HL-60 (cell line): ENCODE measurements around the gene KAT14.
A peak's percentile ranks its signal among the peaks of the same experiment; 100 is the strongest.
"Not testable (repeated sequence)": the region's sequence is repeated elsewhere in the genome, so short reads cannot be mapped to it uniquely, and the experiment has no call there.

Experiments used
- DNase-seq, 2 experiments: peaks; one replicate each; pipeline ENCODE4 v3.0.0-alpha.2; 2010 to 2020; ENCODE audit warnings: low read depth in 1 of 2, low spot score in 1 of 2
- H3K27ac ChIP-seq: fragments of 250-450 bp; sonication (Bioruptor Pico); replicated peaks from 2 replicates; pipeline ENCODE4 v1.5.1; 2020; ENCODE audit warnings: mild to moderate bottlenecking, moderate library complexity
- H3K27me3 ChIP-seq: fragments of 250-450 bp; sonication (Bioruptor Pico); 2 replicates; pipeline ENCODE4 v1.5.1; 2021; ENCODE audit warnings: mild to moderate bottlenecking, moderate library complexity; ENCODE audit not compliant: insufficient read depth, poor library complexity, severe bottlenecking
- H3K4me3 ChIP-seq: replicated peaks from 2 replicates; pipeline ENCODE4 v1.5.1; 2011; ENCODE audit warnings: mild to moderate bottlenecking, control low read depth, low read length; ENCODE audit not compliant: insufficient read depth
- CTCF ChIP-seq: IDR thresholded peaks from one replicate; pipeline ENCODE4 v1.5.1; 2011; ENCODE audit warnings: low read length, control low read depth, inconsistent platforms; ENCODE audit not compliant: insufficient read depth
- GABPA ChIP-seq: IDR thresholded peaks from 2 replicates; pipeline ENCODE4 v1.6.1; 2012; ENCODE audit warnings: low read depth
- POLR2AphosphoS5 ChIP-seq: IDR thresholded peaks from 2 replicates; pipeline ENCODE4 v1.6.1; 2012; ENCODE audit warnings: low read depth
- SPI1 ChIP-seq: IDR thresholded peaks from 2 replicates; pipeline ENCODE4 v1.6.1; 2012; ENCODE audit warnings: low read depth, mild to moderate bottlenecking, borderline replicate concordance
- long read RNA-seq: library from polyadenylated mRNA; unstranded; transcript quantifications from one replicate; pipeline ENCODE4 v2.0.0, GENCODE V29; 2020
- TF ChIP-seq, protein P1 (sequence below): IDR thresholded peaks from 2 replicates; pipeline ENCODE4 v1.6.1; 2012; ENCODE audit warnings: low read depth; ENCODE audit not compliant: insufficient replicate concordance

KAT14 gene
- long read RNA-seq, transcript KAT14-203 (2 exons, 949 nt), result major isoform, 25 of 161 reads
- long read RNA-seq, partial matches to known transcripts, result 7 of 161 reads
- long read RNA-seq, other reads (novel, unspliced or antisense), result 120 of 161 reads

DNA sequence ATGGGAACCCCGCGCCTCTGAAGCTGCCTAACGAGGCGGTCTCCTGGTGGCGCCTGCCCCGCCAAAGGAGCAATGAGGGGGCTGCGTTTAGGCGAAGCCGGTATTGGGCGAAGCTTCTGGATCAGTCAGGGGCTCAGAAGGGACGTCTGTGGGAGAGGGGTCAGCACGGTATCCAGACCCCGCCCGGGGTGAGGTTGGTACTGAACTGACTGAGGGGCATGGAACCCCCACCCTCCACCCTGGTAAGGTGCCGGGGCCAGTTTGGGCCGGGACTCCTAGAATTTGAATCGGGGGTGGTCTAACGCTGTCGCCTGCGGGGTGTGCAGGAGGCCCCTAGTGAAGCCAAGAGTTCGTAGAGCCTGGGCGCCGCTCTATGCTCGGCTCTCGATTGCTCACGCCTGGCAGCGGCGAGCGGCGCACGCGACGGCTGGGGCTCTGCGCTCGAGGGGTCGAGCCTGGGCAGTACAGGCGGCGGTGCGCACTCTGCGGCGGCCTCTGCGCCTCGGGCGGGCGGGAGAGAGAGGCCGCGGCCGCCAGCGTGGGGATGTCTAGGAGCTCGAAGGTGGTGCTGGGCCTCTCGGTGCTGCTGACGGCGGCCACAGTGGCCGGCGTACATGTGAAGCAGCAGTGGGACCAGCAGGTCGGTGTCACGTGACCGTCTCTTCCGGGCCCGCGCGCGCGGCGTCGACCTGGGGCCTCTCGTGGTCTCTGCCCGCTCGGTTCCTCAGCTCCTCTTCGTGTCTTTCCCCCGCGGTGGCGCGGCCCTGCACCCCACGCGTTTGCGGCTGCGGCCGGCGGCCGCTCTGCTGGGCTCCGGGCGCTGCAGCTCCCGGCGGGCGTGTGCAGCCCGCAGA lies at the start of gene KAT14, which contains the start of gene PET117:
Gene KAT14 (plus strand): TSS at position 452 of the 854 bp plus-strand sequence. CDS start 4,798 bp downstream, outside the sequence.
Gene PET117 (plus strand): TSS at position 452 of the 854 bp plus-strand sequence. CDS start 93 bp downstream, at position 545.
- TF ChIP-seq POLR2AphosphoS5 (peak; percentile 92), CTCF (no peak), SPI1 (no peak), GABPA (no peak)
- TF ChIP-seq, protein P1, sequence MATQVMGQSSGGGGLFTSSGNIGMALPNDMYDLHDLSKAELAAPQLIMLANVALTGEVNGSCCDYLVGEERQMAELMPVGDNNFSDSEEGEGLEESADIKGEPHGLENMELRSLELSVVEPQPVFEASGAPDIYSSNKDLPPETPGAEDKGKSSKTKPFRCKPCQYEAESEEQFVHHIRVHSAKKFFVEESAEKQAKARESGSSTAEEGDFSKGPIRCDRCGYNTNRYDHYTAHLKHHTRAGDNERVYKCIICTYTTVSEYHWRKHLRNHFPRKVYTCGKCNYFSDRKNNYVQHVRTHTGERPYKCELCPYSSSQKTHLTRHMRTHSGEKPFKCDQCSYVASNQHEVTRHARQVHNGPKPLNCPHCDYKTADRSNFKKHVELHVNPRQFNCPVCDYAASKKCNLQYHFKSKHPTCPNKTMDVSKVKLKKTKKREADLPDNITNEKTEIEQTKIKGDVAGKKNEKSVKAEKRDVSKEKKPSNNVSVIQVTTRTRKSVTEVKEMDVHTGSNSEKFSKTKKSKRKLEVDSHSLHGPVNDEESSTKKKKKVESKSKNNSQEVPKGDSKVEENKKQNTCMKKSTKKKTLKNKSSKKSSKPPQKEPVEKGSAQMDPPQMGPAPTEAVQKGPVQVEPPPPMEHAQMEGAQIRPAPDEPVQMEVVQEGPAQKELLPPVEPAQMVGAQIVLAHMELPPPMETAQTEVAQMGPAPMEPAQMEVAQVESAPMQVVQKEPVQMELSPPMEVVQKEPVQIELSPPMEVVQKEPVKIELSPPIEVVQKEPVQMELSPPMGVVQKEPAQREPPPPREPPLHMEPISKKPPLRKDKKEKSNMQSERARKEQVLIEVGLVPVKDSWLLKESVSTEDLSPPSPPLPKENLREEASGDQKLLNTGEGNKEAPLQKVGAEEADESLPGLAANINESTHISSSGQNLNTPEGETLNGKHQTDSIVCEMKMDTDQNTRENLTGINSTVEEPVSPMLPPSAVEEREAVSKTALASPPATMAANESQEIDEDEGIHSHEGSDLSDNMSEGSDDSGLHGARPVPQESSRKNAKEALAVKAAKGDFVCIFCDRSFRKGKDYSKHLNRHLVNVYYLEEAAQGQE, result peak; percentile 45
- peak within 1 kb of the TSS; percentile 96 for H3K27ac ChIP-seq
- peak within 1 kb of the TSS; percentile 75 for H3K4me3 ChIP-seq
- peak; percentile 87 to 88 for DNase-seq
- no peaks in the 10 kb centered on the region for H3K27me3 ChIP-seq

DNA sequence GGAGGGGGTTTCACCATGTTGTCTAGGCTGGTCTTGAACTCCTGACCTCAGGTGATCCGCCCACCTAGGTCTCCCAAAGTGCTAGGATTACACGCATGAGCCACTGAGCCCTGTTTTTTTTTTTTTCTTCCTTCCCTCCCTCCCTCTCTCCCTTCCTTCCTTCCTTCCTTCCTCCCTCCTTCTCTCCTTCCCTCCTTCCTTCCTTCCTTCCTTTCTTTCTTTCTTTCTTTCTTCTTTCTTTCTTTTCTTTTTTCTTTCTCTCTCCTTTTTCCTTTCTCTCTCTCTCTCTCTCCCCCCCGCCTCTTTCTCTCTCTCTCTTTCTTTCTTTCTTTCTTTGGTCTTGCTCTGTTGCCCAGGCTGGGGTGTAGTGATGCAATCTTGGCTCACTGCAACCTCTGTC lies 49.4 kb upstream of the KAT14 start:
- not testable (repeated sequence) for DNase-seq, H3K27ac ChIP-seq, H3K27me3 ChIP-seq, H3K4me3 ChIP-seq

DNA sequence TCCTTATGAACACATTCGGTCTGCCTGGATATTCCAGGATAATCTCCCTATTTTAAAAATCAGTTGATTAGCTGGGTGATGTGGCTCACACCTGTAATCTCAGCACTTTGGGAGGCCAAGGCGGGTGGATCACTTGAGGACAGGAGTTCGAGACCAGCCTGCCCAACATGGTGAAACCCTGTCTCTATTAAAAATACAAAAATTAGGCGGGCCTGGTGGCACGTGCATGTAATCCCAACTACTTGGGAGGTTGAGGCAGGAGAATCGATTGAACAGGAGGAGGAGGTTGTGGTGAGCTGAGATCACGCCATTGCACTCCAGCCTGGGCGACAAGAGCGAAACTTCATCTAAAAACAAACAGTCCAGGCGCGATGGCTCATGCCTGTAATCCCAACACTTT lies 48.8 kb upstream of the KAT14 start:
- DNase-seq, H3K27ac ChIP-seq, H3K4me3 ChIP-seq, H3K27me3 ChIP-seq: not testable (repeated sequence)

DNA sequence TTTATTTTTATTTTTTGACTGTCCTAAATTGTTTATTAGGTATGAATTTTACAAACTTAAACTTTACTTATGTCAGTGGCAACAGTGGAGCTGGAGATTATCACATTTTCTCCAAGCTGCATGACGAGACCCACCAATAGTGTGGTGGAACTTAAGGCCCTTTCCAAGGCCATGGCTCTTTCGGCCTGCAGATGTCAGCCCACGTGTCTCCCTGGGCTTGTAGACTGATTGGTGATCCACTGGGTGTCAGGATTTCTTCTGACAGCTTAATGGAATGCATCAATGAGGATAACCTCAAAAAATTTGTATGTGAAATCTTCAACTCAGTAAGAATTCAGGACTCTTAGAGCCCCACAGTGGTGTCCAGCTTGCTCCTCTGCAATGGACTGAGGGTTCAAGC lies 47.6 kb upstream of the KAT14 start:
- TF ChIP-seq, protein P1, result no peak
- TF ChIP-seq CTCF, result no peak
- no peak for TF ChIP-seq POLR2AphosphoS5
- no peak for TF ChIP-seq GABPA
- no peak for TF ChIP-seq SPI1
- H3K27me3 ChIP-seq, result no peaks in the 10 kb centered on the region
- no peak overlapping the region for H3K27ac ChIP-seq
- no peak overlapping the region for H3K4me3 ChIP-seq
- no peak for DNase-seq

DNA sequence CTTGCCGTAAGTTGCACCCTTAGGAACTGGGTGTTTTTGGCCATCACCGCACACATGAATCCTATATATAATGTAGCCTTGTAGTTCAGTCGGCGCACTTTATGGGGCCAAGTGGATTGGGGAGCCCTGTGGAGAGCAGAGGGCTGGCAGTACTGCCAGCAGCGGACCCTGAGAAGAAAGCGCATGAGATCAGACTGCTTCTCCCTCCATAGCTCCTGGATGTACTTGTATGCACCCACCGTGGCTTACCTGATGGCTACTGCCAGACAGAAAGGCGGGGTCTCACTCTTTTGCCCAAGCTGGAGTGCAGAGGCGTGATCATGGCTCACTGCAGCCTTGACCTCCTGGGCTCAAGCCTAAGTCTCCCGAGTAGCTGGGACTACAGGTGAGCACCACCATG lies 47.2 kb upstream of the KAT14 start:
- H3K27me3 ChIP-seq, result no peaks in the 10 kb centered on the region
- H3K27ac ChIP-seq, result no peak overlapping the region
- no peak overlapping the region for H3K4me3 ChIP-seq
- no peak for TF ChIP-seq CTCF
- TF ChIP-seq, protein P1, result no peak
- TF ChIP-seq GABPA, result no peak
- TF ChIP-seq SPI1, result no peak
- TF ChIP-seq POLR2AphosphoS5, result no peak
- no peak for DNase-seq
